HepG2 (cell line): ENCODE results near the gene FLOT2. TPM values are rescaled to one million over a fixed set of nuclear protein-coding genes. Genes with fewer than 3 reads are reported as not detected.

Experiments used
- ERF ChIP-seq: IDR thresholded peaks from 2 replicates; pipeline ENCODE4 v1.6.1; 2018; ENCODE audit warnings: missing biosample characterization, missing genetic modification reagents
- GATAD2A ChIP-seq: IDR thresholded peaks from 2 replicates; pipeline ENCODE4 v1.6.1; 2016
- HNRNPK ChIP-seq: fragments of 200-400 bp; formaldehyde crosslinking; IDR thresholded peaks from 2 replicates; pipeline ENCODE4 v1.6.1; 2018; ENCODE audit warnings: low read length, low read depth, moderate library complexity, mild to moderate bottlenecking; ENCODE audit not compliant: poor library complexity, severe bottlenecking
- HOXA3 ChIP-seq: sonication (generic); formaldehyde crosslinking; IDR thresholded peaks from 2 replicates; pipeline ENCODE4 v1.5.0; 2020; ENCODE audit warnings: missing genetic modification reagents
- JUNB ChIP-seq: sonication (generic); formaldehyde crosslinking; IDR thresholded peaks from 2 replicates; pipeline ENCODE4 v1.8.0; 2022; ENCODE audit warnings: missing genetic modification reagents, mild to moderate bottlenecking, borderline replicate concordance
- KAT8 ChIP-seq: IDR thresholded peaks from 2 replicates; pipeline ENCODE4 v1.6.1; 2016; ENCODE audit warnings: missing genetic modification reagents, missing compliant biosample characterization
- KDM2A ChIP-seq: sonication (generic); formaldehyde crosslinking; IDR thresholded peaks from 2 replicates; pipeline ENCODE4 v1.4.0; 2020; ENCODE audit warnings: low read depth, missing genetic modification reagents, borderline replicate concordance
- NKX3-1 ChIP-seq: sonication (generic); formaldehyde crosslinking; IDR thresholded peaks from 2 replicates; pipeline ENCODE4 v1.5.0; 2020; ENCODE audit warnings: missing genetic modification reagents
- NPAS2 ChIP-seq: sonication (generic); formaldehyde crosslinking; IDR thresholded peaks from 2 replicates; pipeline ENCODE4 v1.8.0; 2022; ENCODE audit warnings: mild to moderate bottlenecking, missing genetic modification reagents, borderline replicate concordance
- REPIN1 ChIP-seq: sonication (generic); formaldehyde crosslinking; IDR thresholded peaks from 2 replicates; pipeline ENCODE4 v1.8.0; 2022; ENCODE audit warnings: missing genetic modification reagents, low read depth, mild to moderate bottlenecking, borderline replicate concordance
- ZC3H4 ChIP-seq: sonication (generic); formaldehyde crosslinking; IDR thresholded peaks from 2 replicates; pipeline ENCODE4 v1.4.0; 2020; ENCODE audit warnings: missing genetic modification reagents, borderline replicate concordance
- ZNF138 ChIP-seq: sonication (generic); formaldehyde crosslinking; IDR thresholded peaks from 2 replicates; pipeline ENCODE4 v1.5.0; 2020; ENCODE audit warnings: mild to moderate bottlenecking, low read depth, missing genetic modification reagents
- ZNF670 ChIP-seq: sonication (generic); formaldehyde crosslinking; IDR thresholded peaks from 2 replicates; pipeline ENCODE4 v1.8.0; 2022; ENCODE audit warnings: mild to moderate bottlenecking, missing genetic modification reagents, borderline replicate concordance
- ZNF737 ChIP-seq: sonication (generic); formaldehyde crosslinking; IDR thresholded peaks from 2 replicates; pipeline ENCODE4 v1.5.0; 2020; ENCODE audit warnings: missing genetic modification reagents, mild to moderate bottlenecking, borderline replicate concordance
- ZSCAN20 ChIP-seq: sonication (generic); formaldehyde crosslinking; IDR thresholded peaks from 2 replicates; pipeline ENCODE4 v1.4.0; 2020; ENCODE audit warnings: missing genetic modification reagents, mild to moderate bottlenecking, borderline replicate concordance
- ZSCAN9 ChIP-seq: IDR thresholded peaks from 2 replicates; pipeline ENCODE4 v1.6.1; 2016; ENCODE audit warnings: borderline replicate concordance
- polyA plus RNA-seq, 8 experiments: library from polyadenylated mRNA; depleted of rRNA in 3 of 8; stranded (reverse) in 7 of 8; unstranded in 1 of 8; fragments of >200 nt; fragmentation: Illumina TruSeq in 4 of 8; extraction: Trizol in 4 of 8; gene quantifications; 2 replicates each; pipeline versions ENCODE4 v1.2.1 to v1.2.3, GENCODE V29; 2011 to 2016; ENCODE audit warnings: low read depth in 4 of 8, missing spikeins in 1 of 8, mixed read lengths in 1 of 8; ENCODE audit not compliant: insufficient read depth in 1 of 8
- total RNA-seq, 5 experiments: library from RNA; depleted of rRNA; stranded (reverse); fragments of >200 nt; fragmentation: Illumina TruSeq; extraction: Trizol; gene quantifications; 2 replicates each; pipeline ENCODE4 v1.2.3, GENCODE V29; 2016; ENCODE audit warnings: low read depth in 1 of 5
- TF ChIP-seq, protein P1 (sequence below): sonication (generic); formaldehyde crosslinking; IDR thresholded peaks from 2 replicates; pipeline ENCODE4 v1.8.1; 2022; ENCODE audit warnings: low read depth, mild to moderate bottlenecking, missing genetic modification reagents
- TF ChIP-seq, protein P2 (sequence below): sonication (generic); formaldehyde crosslinking; IDR thresholded peaks from 2 replicates; pipeline ENCODE4 v1.8.0; 2022; ENCODE audit warnings: mild to moderate bottlenecking, missing genetic modification reagents, moderate library complexity
- TF ChIP-seq, protein P3 (sequence below): sonication (generic); formaldehyde crosslinking; IDR thresholded peaks from 2 replicates; pipeline ENCODE4 v1.4.0; 2020; ENCODE audit warnings: missing genetic modification reagents, borderline replicate concordance
- TF ChIP-seq, protein P4 (sequence below): sonication (generic); formaldehyde crosslinking; IDR thresholded peaks from 2 replicates; pipeline ENCODE4 v1.8.1; 2023; ENCODE audit warnings: mild to moderate bottlenecking, moderate library complexity, missing genetic modification reagents

FLOT2 gene
- total and polyA plus RNA-seq, 2 of the 13 experiments (the other 11 are each of a cell fraction or from before 2014, with no cell fraction given) = 54.3 to 54.5 TPM

DNA sequence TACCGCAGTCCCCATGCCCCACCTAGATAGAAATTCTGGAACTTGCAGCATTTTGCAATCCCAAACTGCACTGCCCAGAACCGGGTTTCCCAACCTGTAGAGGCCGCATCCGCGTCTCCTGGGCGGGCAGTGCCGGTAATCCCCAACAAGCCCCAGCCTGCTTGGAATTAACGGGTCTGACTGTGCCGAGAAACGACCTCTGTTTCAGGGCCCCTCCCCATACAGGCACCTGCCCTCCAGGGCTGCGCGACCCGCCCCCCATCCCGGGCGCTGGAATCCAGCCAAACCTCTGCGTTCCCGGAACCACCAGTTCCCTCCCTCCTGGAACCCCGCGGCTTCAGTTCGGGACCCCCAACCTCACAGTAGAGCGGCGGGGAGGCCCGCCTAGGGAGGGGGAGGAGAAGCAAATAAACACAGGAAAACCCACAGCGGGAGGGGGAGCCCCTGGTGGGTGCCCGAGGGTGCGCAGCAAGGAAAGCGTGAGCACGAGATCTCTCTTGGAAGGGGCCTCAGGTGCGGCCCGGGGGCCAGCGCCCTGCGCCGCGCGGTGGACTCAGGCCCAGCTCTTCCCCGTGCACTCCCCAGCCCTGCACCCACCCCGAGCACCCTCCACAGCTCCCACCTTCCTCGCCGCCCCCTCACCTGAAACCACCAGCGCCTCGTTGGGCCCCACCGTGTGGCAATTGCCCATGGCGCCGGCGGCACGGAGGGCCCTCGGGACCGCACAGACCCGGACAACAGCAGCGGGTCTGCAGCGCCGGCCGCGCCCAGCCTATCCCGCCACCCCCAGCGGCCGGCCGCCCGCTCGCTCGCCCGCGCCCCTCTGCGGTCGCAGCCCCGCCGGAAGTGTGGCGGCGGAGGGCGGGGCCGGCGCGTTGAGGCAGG is at the start of gene FLOT2 (continued):
- TF ChIP-seq, protein P1, sequence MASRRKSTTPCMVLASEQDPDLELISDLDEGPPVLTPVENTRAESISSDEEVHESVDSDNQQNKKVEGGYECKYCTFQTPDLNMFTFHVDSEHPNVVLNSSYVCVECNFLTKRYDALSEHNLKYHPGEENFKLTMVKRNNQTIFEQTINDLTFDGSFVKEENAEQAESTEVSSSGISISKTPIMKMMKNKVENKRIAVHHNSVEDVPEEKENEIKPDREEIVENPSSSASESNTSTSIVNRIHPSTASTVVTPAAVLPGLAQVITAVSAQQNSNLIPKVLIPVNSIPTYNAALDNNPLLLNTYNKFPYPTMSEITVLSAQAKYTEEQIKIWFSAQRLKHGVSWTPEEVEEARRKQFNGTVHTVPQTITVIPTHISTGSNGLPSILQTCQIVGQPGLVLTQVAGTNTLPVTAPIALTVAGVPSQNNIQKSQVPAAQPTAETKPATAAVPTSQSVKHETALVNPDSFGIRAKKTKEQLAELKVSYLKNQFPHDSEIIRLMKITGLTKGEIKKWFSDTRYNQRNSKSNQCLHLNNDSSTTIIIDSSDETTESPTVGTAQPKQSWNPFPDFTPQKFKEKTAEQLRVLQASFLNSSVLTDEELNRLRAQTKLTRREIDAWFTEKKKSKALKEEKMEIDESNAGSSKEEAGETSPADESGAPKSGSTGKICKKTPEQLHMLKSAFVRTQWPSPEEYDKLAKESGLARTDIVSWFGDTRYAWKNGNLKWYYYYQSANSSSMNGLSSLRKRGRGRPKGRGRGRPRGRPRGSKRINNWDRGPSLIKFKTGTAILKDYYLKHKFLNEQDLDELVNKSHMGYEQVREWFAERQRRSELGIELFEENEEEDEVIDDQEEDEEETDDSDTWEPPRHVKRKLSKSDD (CRISPR knock-in tag) = 0 out of 2 replicates have a peak, but pooled peaks have one; percentile 6
- TF ChIP-seq ZNF670 (CRISPR knock-in tag) (no peak), ZSCAN20 (CRISPR knock-in tag) (peak; percentile 26; the same call in 1 of the 2 replicates), ZNF138 (CRISPR knock-in tag) (peak; percentile 67; the same call in 1 of the 2 replicates), NPAS2 (CRISPR knock-in tag) (no peak), NKX3-1 (CRISPR knock-in tag) (peak; percentile 81), HNRNPK (peak; percentile 60), ZC3H4 (CRISPR knock-in tag) (0 out of 2 replicates have a peak, but pooled peaks have one; percentile 9), JUNB (no peak), KAT8 (CRISPR knock-in tag) (no peak), HOXA3 (CRISPR knock-in tag) (peak; percentile 79), KDM2A (CRISPR knock-in tag) (peak; percentile 94), ERF (CRISPR knock-in tag) (peak; percentile 15), ZNF737 (CRISPR knock-in tag) (no peak), ZSCAN9 (CRISPR knock-in tag) (0 out of 2 replicates have a peak, but pooled peaks have one; percentile 18), REPIN1 (CRISPR knock-in tag) (no peak), GATAD2A (peak; percentile 30; the same call in 1 of the 2 replicates)
- TF ChIP-seq, protein P2, sequence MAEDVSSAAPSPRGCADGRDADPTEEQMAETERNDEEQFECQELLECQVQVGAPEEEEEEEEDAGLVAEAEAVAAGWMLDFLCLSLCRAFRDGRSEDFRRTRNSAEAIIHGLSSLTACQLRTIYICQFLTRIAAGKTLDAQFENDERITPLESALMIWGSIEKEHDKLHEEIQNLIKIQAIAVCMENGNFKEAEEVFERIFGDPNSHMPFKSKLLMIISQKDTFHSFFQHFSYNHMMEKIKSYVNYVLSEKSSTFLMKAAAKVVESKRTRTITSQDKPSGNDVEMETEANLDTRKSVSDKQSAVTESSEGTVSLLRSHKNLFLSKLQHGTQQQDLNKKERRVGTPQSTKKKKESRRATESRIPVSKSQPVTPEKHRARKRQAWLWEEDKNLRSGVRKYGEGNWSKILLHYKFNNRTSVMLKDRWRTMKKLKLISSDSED (CRISPR knock-in tag) = peak; percentile 80; the same call in 1 of the 2 replicates
- TF ChIP-seq, protein P3, sequence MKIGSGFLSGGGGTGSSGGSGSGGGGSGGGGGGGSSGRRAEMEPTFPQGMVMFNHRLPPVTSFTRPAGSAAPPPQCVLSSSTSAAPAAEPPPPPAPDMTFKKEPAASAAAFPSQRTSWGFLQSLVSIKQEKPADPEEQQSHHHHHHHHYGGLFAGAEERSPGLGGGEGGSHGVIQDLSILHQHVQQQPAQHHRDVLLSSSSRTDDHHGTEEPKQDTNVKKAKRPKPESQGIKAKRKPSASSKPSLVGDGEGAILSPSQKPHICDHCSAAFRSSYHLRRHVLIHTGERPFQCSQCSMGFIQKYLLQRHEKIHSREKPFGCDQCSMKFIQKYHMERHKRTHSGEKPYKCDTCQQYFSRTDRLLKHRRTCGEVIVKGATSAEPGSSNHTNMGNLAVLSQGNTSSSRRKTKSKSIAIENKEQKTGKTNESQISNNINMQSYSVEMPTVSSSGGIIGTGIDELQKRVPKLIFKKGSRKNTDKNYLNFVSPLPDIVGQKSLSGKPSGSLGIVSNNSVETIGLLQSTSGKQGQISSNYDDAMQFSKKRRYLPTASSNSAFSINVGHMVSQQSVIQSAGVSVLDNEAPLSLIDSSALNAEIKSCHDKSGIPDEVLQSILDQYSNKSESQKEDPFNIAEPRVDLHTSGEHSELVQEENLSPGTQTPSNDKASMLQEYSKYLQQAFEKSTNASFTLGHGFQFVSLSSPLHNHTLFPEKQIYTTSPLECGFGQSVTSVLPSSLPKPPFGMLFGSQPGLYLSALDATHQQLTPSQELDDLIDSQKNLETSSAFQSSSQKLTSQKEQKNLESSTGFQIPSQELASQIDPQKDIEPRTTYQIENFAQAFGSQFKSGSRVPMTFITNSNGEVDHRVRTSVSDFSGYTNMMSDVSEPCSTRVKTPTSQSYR = peak; percentile 64; the same call in 1 of the 2 replicates
- TF ChIP-seq, protein P4, sequence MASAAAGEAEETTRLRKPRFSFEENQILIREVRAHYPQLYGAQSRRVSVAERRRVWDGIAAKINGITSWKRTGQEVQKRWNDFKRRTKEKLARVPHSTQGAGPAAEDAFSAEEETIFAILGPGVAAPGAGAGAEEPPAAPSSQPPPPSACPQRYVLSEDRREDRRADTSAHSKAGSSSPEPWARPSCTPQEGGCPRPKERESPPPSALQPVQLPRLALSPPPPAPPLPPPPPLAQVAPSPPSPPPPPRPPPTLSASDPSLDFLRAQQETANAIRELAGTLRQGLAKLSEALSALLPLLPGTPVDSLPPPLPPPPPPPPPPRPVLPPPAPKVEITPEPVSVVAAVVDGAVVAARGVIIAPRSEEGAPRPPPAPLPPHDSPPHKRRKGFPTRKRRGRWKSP (CRISPR knock-in tag) = peak; percentile 31; the same call in 1 of the 2 replicates
